Stimulated activated CD4-positive, alpha-beta T cell treated with anti-CD3 and anti-CD28 coated beads, Interleukin-15, amount 100 ng/mL, for 1 hour (primary cell): ENCODE results near the gene PLEKHS1.

ENCODE experiments used
- DNase-seq, 2 donors: peaks; one replicate each; pipeline ENCODE4 v3.0.0-alpha.2; 2020; ENCODE audit warnings: low read depth in 1 of 2, low spot score in 1 of 2

The PLEKHS1 gene

GRCh38 chr10:113751181-113751732, at the start of gene PLEKHS1:
TSS of gene PLEKHS1 (plus strand) at chr10:113751682. CDS start at chr10:113755278, 3,596 bp downstream.
- DNase-seq = no peak

- DNase-seq = no peak
Measured at GRCh38 chr10:113704637-113705343, 46.7 kb upstream of the PLEKHS1 start.

- no peak for DNase-seq
Measured at GRCh38 chr10:113705344-113705652, 46.2 kb upstream of the PLEKHS1 start.

- DNase-seq = no peak
Measured at GRCh38 chr10:113706623-113707022, 44.9 kb upstream of the PLEKHS1 start.

GRCh38 chr10:113708640-113709039, 42.8 kb upstream of the PLEKHS1 start:
- DNase-seq = no peak

GRCh38 chr10:113709221-113709838, 42.2 kb upstream of the PLEKHS1 start:
- DNase-seq = no peak

GRCh38 chr10:113711142-113711541, 40.3 kb upstream of the PLEKHS1 start:
- no peak for DNase-seq

GRCh38 chr10:113712024-113712423, 39.5 kb upstream of the PLEKHS1 start:
- DNase-seq = no peak

- DNase-seq = no peak
Measured at GRCh38 chr10:113712755-113713639, 38.5 kb upstream of the PLEKHS1 start.

GRCh38 chr10:113713640-113713982, 37.9 kb upstream of the PLEKHS1 start:
- no peak for DNase-seq

- DNase-seq = no peak
Measured at GRCh38 chr10:113716109-113716910, 35.2 kb upstream of the PLEKHS1 start.

- DNase-seq = no peak
Measured at GRCh38 chr10:113718969-113719822, 32.3 kb upstream of the PLEKHS1 start.

GRCh38 chr10:113720386-113720785, 31.1 kb upstream of the PLEKHS1 start:
- no peak for DNase-seq

GRCh38 chr10:113732160-113732881, 19.2 kb upstream of the PLEKHS1 start:
- no peak for DNase-seq

GRCh38 chr10:113732966-113733365, 18.5 kb upstream of the PLEKHS1 start:
- DNase-seq = no peak

GRCh38 chr10:113733635-113734034, 17.8 kb upstream of the PLEKHS1 start:
- no peak for DNase-seq

GRCh38 chr10:113735913-113736312, 15.6 kb upstream of the PLEKHS1 start:
- DNase-seq = no peak

- DNase-seq = no peak
Measured at GRCh38 chr10:113736576-113736975, 14.9 kb upstream of the PLEKHS1 start.

GRCh38 chr10:113739031-113739430, 12.5 kb upstream of the PLEKHS1 start:
- DNase-seq = no peak
